ENCODE measurements around the gene MACF1.

DNA sequence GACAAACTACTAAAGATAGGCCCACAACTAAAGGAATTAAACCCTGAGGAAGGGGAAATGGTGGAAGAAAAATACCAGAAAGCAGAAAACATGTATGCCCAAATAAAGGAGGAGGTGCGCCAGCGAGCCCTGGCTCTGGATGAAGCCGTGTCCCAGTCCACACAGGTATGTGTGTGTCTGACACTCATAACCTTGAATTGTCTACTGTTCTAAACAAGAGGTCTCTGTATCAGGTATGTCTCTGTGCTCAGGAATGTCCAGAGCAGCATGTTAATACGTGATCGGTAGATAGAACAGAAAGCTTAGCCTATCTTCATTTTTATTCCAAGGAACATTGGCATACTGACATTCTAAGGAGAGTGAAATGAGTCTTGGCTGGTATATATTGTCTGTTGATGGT, 231.1 kb downstream of the MACF1 start:
- TF ChIP-seq, protein P1, sequence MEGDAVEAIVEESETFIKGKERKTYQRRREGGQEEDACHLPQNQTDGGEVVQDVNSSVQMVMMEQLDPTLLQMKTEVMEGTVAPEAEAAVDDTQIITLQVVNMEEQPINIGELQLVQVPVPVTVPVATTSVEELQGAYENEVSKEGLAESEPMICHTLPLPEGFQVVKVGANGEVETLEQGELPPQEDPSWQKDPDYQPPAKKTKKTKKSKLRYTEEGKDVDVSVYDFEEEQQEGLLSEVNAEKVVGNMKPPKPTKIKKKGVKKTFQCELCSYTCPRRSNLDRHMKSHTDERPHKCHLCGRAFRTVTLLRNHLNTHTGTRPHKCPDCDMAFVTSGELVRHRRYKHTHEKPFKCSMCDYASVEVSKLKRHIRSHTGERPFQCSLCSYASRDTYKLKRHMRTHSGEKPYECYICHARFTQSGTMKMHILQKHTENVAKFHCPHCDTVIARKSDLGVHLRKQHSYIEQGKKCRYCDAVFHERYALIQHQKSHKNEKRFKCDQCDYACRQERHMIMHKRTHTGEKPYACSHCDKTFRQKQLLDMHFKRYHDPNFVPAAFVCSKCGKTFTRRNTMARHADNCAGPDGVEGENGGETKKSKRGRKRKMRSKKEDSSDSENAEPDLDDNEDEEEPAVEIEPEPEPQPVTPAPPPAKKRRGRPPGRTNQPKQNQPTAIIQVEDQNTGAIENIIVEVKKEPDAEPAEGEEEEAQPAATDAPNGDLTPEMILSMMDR (IDR thresholded peaks at IDR 0.05; ENCODE audit: insufficient read depth, low read depth, low read length): no peak
- no peak for TF ChIP-seq EZH2 (IDR thresholded peaks at IDR 0.05; ENCODE audit: insufficient read depth, low read length)
